Measurements from ENCODE around the gene MLF2.
A peak's percentile ranks its signal among the peaks of the same experiment; 100 is the strongest.

GRCh38 chr12:6788972-6789924, 36.3 kb upstream of the MLF2 start, which contains the start of gene CD4:
- TF ChIP-seq CTCF (IDR thresholded peaks at IDR 0.05) (no peak), POLR2A (IDR thresholded peaks at IDR 0.05) (peak in 2 of 4 donors; percentile 42 to 63)
